ENCODE data around the gene ENKUR.

The ENKUR gene

GRCh38 chr10:25015828-25016375 lies at the start of gene ENKUR:
Gene ENKUR, minus strand, starts transcription at chr10:25016158. Its CDS starts 222 bp downstream, at chr10:25015936.
- peak; percentile 89 to 96 for DNase-seq

- no peak for DNase-seq
Observed at GRCh38 chr10:25064401-25064800, 48.4 kb upstream of the ENKUR start.

GRCh38 chr10:25063644-25064043 lies 47.7 kb upstream of the ENKUR start:
- DNase-seq, result no peak

GRCh38 chr10:25063157-25063556 lies 47.2 kb upstream of the ENKUR start:
- no peak for DNase-seq

- DNase-seq, result no peak
Observed at GRCh38 chr10:25061711-25062449, 45.9 kb upstream of the ENKUR start.

GRCh38 chr10:25061125-25061524 lies 45.2 kb upstream of the ENKUR start:
- DNase-seq, result peak in 1 of 2 donors; percentile 46

- DNase-seq, result no peak
Observed at GRCh38 chr10:25059990-25060389, 44.0 kb upstream of the ENKUR start.

GRCh38 chr10:25057886-25058285 lies 41.9 kb upstream of the ENKUR start:
- DNase-seq, result no peak

- no peak for DNase-seq
Observed at GRCh38 chr10:25056726-25057125, 40.8 kb upstream of the ENKUR start.

- DNase-seq, result no peak
Observed at GRCh38 chr10:25052012-25052411, 36.1 kb upstream of the ENKUR start.

- DNase-seq, result no peak
Observed at GRCh38 chr10:25050402-25050801, 34.4 kb upstream of the ENKUR start.

- no peak for DNase-seq
Observed at GRCh38 chr10:25049966-25050365, 34.0 kb upstream of the ENKUR start.

- no peak for DNase-seq
Observed at GRCh38 chr10:25048450-25048849, 32.5 kb upstream of the ENKUR start.

GRCh38 chr10:25047591-25048301 lies 31.8 kb upstream of the ENKUR start:
- peak in 1 of 2 donors; percentile 60 for DNase-seq

GRCh38 chr10:25047088-25047487 lies 31.1 kb upstream of the ENKUR start:
- DNase-seq, result no peak

GRCh38 chr10:25046641-25047040 lies 30.7 kb upstream of the ENKUR start:
- DNase-seq, result peak in 1 of 2 donors; percentile 25

- DNase-seq, result no peak
Observed at GRCh38 chr10:25039531-25039930, 23.6 kb upstream of the ENKUR start.

- DNase-seq, result no peak
Observed at GRCh38 chr10:25038325-25038724, 22.4 kb upstream of the ENKUR start.

- DNase-seq, result no peak
Observed at GRCh38 chr10:25036381-25036780, 20.4 kb upstream of the ENKUR start.

GRCh38 chr10:25029519-25029918 lies 13.6 kb upstream of the ENKUR start:
- DNase-seq, result no peak

GRCh38 chr10:25028711-25029110 lies 12.8 kb upstream of the ENKUR start:
- no peak for DNase-seq

- peak in 1 of 2 donors; percentile 53 for DNase-seq
Observed at GRCh38 chr10:25026463-25026862, 10.5 kb upstream of the ENKUR start.

- DNase-seq, result no peak
Observed at GRCh38 chr10:25024528-25024927, 8.6 kb upstream of the ENKUR start.

GRCh38 chr10:25023278-25023677 lies 7.3 kb upstream of the ENKUR start:
- no peak for DNase-seq

Measured in hippocampal formation (tissue), 2 donors.